Neural progenitor cell (in vitro differentiated cells): ENCODE results near the gene MYH9. TPM values are rescaled to one million over a fixed set of nuclear protein-coding genes. Genes with fewer than 3 reads are reported as not detected.

ENCODE experiments used
- DNase-seq: peaks from one replicate; pipeline ENCODE4 v3.0.0-alpha.2; 2016; ENCODE audit warnings: low spot score
- H2AFZ ChIP-seq: fragments of 200-600 bp; sonication (generic); replicated peaks from 2 replicates; pipeline ENCODE4 v1.6.1; 2016; ENCODE audit warnings: antibody characterized with exemption
- H3F3A ChIP-seq: fragments of 200-600 bp; sonication (generic); 2 replicates; pipeline ENCODE4 v1.6.1; 2016; ENCODE audit warnings: antibody characterized with exemption, low read depth
- H3K27ac ChIP-seq: fragments of 200-600 bp; sonication (generic); 2 replicates; pipeline ENCODE4 v1.5.1; 2016; ENCODE audit warnings: mild to moderate bottlenecking
- H3K27me3 ChIP-seq: fragments of 200-600 bp; sonication (generic); 2 replicates; pipeline ENCODE4 v1.6.1; 2016; ENCODE audit warnings: mild to moderate bottlenecking, moderate library complexity
- H3K36me3 ChIP-seq: fragments of 200-600 bp; sonication (generic); 2 replicates; pipeline ENCODE4 v1.5.1; 2016
- H3K4me1 ChIP-seq: fragments of 200-600 bp; sonication (generic); 2 replicates; pipeline ENCODE4 v1.6.1; 2016; ENCODE audit warnings: mixed run types
- H3K4me2 ChIP-seq: fragments of 200-600 bp; sonication (generic); 2 replicates; pipeline ENCODE4 v1.6.1; 2016
- H3K4me3 ChIP-seq: fragments of 200-600 bp; sonication (generic); 2 replicates; pipeline ENCODE4 v1.5.1; 2016
- H3K79me2 ChIP-seq: fragments of 200-600 bp; sonication (generic); 2 replicates; pipeline ENCODE4 v1.6.1; 2016; ENCODE audit warnings: low read depth
- H3K9ac ChIP-seq: fragments of 200-600 bp; sonication (generic); 2 replicates; pipeline ENCODE4 v1.6.1; 2016
- H3K9me3 ChIP-seq: fragments of 200-600 bp; sonication (generic); 2 replicates; pipeline ENCODE4 v1.5.1; 2016; ENCODE audit warnings: low read depth
- H4K20me1 ChIP-seq: fragments of 200-600 bp; sonication (generic); 2 replicates; pipeline ENCODE4 v1.6.1; 2016; ENCODE audit warnings: low read depth
- H3K27ac Mint-ChIP-seq: 3 replicates; pipeline ENCODE4 v1.8.0; 2021; ENCODE audit warnings: mixed read lengths
- H3K27me3 Mint-ChIP-seq: 2 replicates; pipeline ENCODE4 v1.8.0; 2022; ENCODE audit warnings: low read depth, mild to moderate bottlenecking, inconsistent platforms, moderate library complexity, mixed read lengths; ENCODE audit not compliant: insufficient read depth
- H3K36me3 Mint-ChIP-seq: 3 replicates; pipeline ENCODE4 v1.8.0; 2021; ENCODE audit warnings: mixed read lengths
- H3K4me1 Mint-ChIP-seq: 3 replicates; pipeline ENCODE4 v1.8.0; 2021; ENCODE audit warnings: mixed read lengths
- H3K4me3 Mint-ChIP-seq: 3 replicates; pipeline ENCODE4 v1.8.0; 2021; ENCODE audit warnings: mild to moderate bottlenecking, moderate library complexity, mixed read lengths
- H3K9me3 Mint-ChIP-seq: 3 replicates; pipeline ENCODE4 v1.8.0; 2020; ENCODE audit warnings: mixed read lengths
- EZH2 ChIP-seq: fragments of 200-600 bp; sonication (generic); IDR thresholded peaks from 2 replicates; pipeline ENCODE4 v1.6.1; 2017; ENCODE audit warnings: antibody characterized with exemption, mild to moderate bottlenecking, moderate library complexity
- EZH2phosphoT487 ChIP-seq: fragments of 200-600 bp; sonication (generic); IDR thresholded peaks from 2 replicates; pipeline ENCODE4 v1.6.1; 2017; ENCODE audit warnings: antibody characterized with exemption
- total RNA-seq: library from RNA; depleted of rRNA; stranded (reverse); fragments of >200 nt; gene quantifications from 2 replicates; pipeline ENCODE4 v1.2.3, GENCODE V29; 2015; ENCODE audit warnings: low replicate concordance
- TF ChIP-seq, protein P1 (sequence below): fragments of 200-600 bp; sonication (generic); IDR thresholded peaks from 2 replicates; pipeline ENCODE4 v1.5.1; 2017; ENCODE audit warnings: antibody characterized with exemption, mild to moderate bottlenecking

Gene MYH9
- total RNA-seq, 1 donor from 2014 or later, result 77.2 TPM

DNA sequence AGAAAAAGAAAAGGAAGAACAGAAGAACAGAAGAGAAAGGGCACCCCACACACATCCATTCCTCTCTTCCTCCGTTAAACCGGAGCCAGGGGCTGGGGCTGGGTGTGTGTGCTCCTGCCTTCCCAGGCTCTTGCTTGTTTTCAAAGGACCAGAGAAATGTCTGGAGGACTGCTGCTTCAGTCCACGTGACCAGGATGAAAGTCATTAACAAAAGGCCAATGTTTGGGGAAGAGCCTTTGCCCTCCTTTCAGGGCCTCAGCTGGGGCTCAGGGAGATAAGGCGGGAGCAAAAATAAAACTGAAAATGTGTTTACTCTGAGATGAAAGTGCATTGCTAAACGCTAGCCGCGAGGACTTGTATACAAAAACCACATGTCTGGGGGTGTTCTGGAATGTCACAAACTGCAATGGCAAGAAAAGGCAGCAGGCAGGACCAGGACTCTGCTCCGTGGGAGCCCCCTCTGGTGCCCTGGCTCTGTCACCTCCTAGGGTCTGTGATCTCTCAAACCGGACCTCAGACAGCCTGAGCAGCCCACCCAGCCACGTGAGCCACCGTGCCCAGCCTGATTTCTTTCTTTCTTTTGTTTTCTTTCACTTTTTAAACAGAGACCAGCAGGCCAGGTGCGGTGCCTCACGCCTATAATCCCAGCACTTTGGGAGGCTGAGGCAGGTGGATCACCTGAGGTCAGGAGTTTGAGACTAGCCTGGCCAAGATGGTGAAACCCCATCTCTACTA is 31.6 kb upstream of the MYH9 start:
- Mint-ChIP-seq H3K36me3 (no peaks in the 10 kb centered on the region), H3K27ac (peak overlapping the region; percentile 83), H3K4me3 (peak overlapping the region; percentile 52), H3K4me1 (peaks cover 7% of the 10 kb centered on the region), H3K9me3 (no peaks in the 10 kb centered on the region), H3K27me3 (no peaks in the 10 kb centered on the region)
- Histone ChIP-seq H3K9ac (no peak overlapping the region), H3K4me1 (peaks cover 5% of the 10 kb centered on the region), H3K27me3 (no peaks in the 10 kb centered on the region), H3K4me3 (no peak overlapping the region), H3F3A (peaks cover 8% of the 10 kb centered on the region), H4K20me1 (no peaks in the 10 kb centered on the region), H2AFZ (peak overlapping the region; percentile 27), H3K27ac (no peak overlapping the region), H3K4me2 (peak overlapping the region; percentile 9), H3K79me2 (no peaks in the 10 kb centered on the region), H3K9me3 (no peaks in the 10 kb centered on the region), H3K36me3 (no peaks in the 10 kb centered on the region)
- no peak for DNase-seq
- TF ChIP-seq, protein P1, sequence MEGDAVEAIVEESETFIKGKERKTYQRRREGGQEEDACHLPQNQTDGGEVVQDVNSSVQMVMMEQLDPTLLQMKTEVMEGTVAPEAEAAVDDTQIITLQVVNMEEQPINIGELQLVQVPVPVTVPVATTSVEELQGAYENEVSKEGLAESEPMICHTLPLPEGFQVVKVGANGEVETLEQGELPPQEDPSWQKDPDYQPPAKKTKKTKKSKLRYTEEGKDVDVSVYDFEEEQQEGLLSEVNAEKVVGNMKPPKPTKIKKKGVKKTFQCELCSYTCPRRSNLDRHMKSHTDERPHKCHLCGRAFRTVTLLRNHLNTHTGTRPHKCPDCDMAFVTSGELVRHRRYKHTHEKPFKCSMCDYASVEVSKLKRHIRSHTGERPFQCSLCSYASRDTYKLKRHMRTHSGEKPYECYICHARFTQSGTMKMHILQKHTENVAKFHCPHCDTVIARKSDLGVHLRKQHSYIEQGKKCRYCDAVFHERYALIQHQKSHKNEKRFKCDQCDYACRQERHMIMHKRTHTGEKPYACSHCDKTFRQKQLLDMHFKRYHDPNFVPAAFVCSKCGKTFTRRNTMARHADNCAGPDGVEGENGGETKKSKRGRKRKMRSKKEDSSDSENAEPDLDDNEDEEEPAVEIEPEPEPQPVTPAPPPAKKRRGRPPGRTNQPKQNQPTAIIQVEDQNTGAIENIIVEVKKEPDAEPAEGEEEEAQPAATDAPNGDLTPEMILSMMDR, result no peak
- TF ChIP-seq EZH2phosphoT487, result no peak
- TF ChIP-seq EZH2, result no peak

DNA sequence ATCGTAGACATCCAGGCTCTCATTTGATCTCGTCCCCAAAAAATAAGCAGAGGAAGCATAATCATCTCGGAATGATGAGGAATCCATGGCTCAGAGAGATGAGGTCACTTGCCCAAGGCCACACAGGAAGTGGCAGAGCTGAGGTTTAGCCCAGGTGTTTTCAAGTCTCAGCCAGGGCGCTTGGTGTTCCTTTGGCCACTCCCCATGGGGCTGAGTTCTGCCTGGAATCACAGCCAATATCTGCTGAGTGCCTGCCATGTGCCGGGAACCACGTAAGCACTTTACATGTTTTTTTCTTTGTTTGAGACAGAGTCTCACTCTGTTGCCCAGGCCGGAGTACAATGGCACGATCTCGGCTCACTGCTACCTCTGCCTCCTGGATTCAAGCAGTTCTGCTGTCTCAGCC is 29.5 kb upstream of the MYH9 start:
- TF ChIP-seq EZH2phosphoT487 (no peak), EZH2 (no peak)
- TF ChIP-seq, protein P1, result no peak
- Mint-ChIP-seq H3K4me1 (peaks cover 7% of the 10 kb centered on the region), H3K27ac (no peak overlapping the region), H3K4me3 (no peak overlapping the region), H3K9me3 (no peaks in the 10 kb centered on the region), H3K36me3 (no peaks in the 10 kb centered on the region), H3K27me3 (no peaks in the 10 kb centered on the region)
- Histone ChIP-seq H3K9me3 (no peaks in the 10 kb centered on the region), H3K4me3 (no peak overlapping the region), H3K9ac (no peak overlapping the region), H2AFZ (no peak overlapping the region), H4K20me1 (no peaks in the 10 kb centered on the region), H3K27ac (no peak overlapping the region), H3K27me3 (no peaks in the 10 kb centered on the region), H3K4me2 (no peak overlapping the region), H3K79me2 (no peaks in the 10 kb centered on the region), H3K36me3 (no peaks in the 10 kb centered on the region), H3F3A (peaks cover 8% of the 10 kb centered on the region), H3K4me1 (peaks cover 5% of the 10 kb centered on the region)
- no peak for DNase-seq

DNA sequence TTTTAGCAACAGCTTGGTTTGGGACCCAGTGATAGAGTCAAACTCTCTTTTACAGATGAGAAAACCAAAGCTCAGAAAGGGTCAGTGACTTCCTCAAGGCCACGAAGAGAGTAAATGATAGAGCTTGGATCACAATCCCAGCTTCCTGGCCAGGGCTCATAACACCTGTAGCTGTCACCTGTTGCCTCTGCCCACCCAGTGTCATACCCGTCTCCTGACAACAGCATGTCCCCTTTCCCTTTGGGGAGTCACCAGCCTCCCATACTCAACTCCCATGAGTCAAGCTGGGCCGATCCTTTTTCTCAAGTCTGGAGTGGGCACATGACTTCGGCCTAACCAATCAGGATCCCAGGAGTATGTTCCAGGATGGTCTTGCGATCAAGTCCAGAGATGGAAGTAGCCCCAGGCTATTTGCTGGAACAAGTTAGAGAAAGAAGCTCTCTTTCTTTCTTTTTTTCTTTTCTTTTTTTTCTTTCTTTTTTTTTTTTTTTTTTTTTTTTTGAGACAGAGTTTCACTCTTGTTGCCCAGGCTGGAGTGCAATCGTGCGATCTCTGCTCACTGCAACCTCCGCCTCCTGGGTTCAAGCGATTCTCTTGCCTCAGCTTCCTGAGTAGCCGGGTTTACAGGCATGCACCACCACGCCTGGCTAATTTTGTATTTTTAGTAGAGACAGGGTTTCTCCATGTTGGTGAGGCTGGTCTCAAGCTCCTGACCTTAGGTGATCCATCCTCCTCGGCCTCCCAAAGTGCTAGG is 27.8 kb upstream of the MYH9 start:
- Mint-ChIP-seq H3K4me3 (no peak overlapping the region), H3K9me3 (no peaks in the 10 kb centered on the region)

More for the DNA sequence above, 27.8 kb upstream of the MYH9 start:
- Histone ChIP-seq H3K4me1 (peaks cover 7% of the 10 kb centered on the region), H3K27me3 (no peaks in the 10 kb centered on the region), H3K27ac (no peak overlapping the region), H3K4me2 (no peak overlapping the region), H3K9me3 (no peaks in the 10 kb centered on the region), H4K20me1 (no peaks in the 10 kb centered on the region), H3K36me3 (no peaks in the 10 kb centered on the region), H3K9ac (no peak overlapping the region), H3F3A (peaks cover 21% of the 10 kb centered on the region), H3K4me3 (no peak overlapping the region), H3K79me2 (no peaks in the 10 kb centered on the region), H2AFZ (no peak overlapping the region)
- Mint-ChIP-seq H3K27me3 (no peaks in the 10 kb centered on the region), H3K27ac (no peak overlapping the region), H3K36me3 (no peaks in the 10 kb centered on the region), H3K4me1 (peaks cover 10% of the 10 kb centered on the region)
- DNase-seq, result no peak
- TF ChIP-seq, protein P1, result no peak
- TF ChIP-seq EZH2phosphoT487, result no peak
- no peak for TF ChIP-seq EZH2
